ENCODE results near the gene LCE2A.
"Not testable (repeated sequence)": the region's sequence is repeated elsewhere in the genome, so short reads cannot be mapped to it uniquely, and the experiment has no call there.

LCE2A gene

DNA sequence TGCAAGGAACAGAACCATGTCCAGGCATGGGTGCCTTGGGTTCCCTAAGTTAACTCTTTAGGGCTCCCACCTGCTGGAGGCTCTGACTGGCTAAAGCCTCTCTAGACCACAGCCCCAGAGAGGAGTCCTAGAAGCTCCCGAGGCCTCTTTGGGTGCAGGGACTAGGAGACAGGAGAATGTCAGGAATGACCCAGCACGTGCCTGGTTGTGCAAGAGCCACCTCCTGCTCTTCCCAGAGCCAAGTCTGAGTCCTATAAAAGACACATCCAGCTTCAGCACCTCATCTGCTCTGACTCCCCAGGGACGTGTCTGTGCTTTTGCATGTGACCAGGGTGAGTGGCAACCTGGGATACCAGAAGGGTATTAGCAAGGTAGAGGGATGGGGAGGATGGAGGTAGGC lies 35.0 kb upstream of the LCE2A start, which contains the start of gene LCE2D:
LCE2D (plus strand) TSS at position 283 of the 400 bp plus-strand sequence. CDS start 726 bp downstream, outside the sequence.
- H3K27ac ChIP-seq: no peak within 1 kb of the TSS
- H3K4me1 ChIP-seq (ENCODE audit: control insufficient read depth in 1 of 2, insufficient read depth in 1 of 2, low read depth in 1 of 2, low read length in 1 of 2): no peaks in the 10 kb centered on the region
- no peak for TF ChIP-seq CTCF (IDR thresholded peaks at IDR 0.05)
- no peaks in the 10 kb centered on the region for H3K36me3 ChIP-seq
- H3K27me3 ChIP-seq: no peaks in the 10 kb centered on the region
- H3K4me3 ChIP-seq (ENCODE audit: low read depth in 1 of 2, low read length in 1 of 2): no peak within 1 kb of the TSS
- no peaks in the 10 kb centered on the region for H3K9me3 ChIP-seq

DNA sequence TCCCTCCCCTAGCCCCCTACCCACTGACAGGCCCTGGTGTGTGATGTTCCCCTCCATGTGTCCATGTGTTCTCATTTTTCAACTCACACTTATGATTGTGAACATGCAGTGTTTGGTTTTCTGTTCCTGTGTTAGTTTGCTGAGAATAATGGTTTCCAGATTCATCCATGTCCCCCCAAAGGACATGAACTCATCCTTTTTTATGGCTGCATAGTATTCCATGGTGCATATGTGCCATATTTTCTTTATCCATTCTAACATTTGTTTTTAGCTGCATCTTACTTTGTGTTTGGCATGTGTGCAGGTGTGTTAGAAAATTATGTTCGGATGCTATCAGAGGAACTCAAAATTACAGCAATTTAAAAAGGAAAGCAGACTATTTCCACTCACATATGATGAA lies 32.0 kb upstream of the LCE2A start:
- not testable (repeated sequence) for H3K27me3 ChIP-seq; H3K4me1 ChIP-seq (ENCODE audit: control insufficient read depth in 1 of 2, insufficient read depth in 1 of 2, low read depth in 1 of 2, low read length in 1 of 2); H3K36me3 ChIP-seq; H3K27ac ChIP-seq; H3K9me3 ChIP-seq; H3K4me3 ChIP-seq (ENCODE audit: low read depth in 1 of 2, low read length in 1 of 2)

DNA sequence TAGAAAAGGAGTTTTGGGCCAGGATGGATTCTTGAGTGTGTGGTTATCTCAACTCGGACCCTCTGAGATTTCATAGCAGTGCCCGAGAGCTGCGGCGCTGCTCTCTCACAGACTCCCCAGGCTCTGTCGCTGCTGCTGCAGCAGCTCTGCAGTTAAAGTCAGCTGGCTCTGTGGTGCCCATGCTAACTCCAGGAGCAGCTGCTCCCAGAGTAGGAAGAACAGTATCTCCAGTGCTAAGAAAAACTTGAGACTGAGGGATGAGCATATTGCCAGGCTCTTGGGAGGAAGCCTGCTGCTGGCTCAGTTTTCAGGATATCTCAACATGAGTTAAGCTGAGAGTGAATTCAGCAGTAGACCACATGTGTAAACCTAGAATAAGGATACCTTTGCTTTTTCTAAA lies 30.5 kb upstream of the LCE2A start:
- no peak overlapping the region for H3K4me3 ChIP-seq (ENCODE audit: low read depth in 1 of 2, low read length in 1 of 2)
- no peak overlapping the region for H3K27ac ChIP-seq
- no peaks in the 10 kb centered on the region for H3K4me1 ChIP-seq (ENCODE audit: control insufficient read depth in 1 of 2, insufficient read depth in 1 of 2, low read depth in 1 of 2, low read length in 1 of 2)
- no peaks in the 10 kb centered on the region for H3K9me3 ChIP-seq
- no peak for TF ChIP-seq CTCF (IDR thresholded peaks at IDR 0.05)
- H3K36me3 ChIP-seq: no peaks in the 10 kb centered on the region
- peaks cover 6% of the 10 kb centered on the region for H3K27me3 ChIP-seq

DNA sequence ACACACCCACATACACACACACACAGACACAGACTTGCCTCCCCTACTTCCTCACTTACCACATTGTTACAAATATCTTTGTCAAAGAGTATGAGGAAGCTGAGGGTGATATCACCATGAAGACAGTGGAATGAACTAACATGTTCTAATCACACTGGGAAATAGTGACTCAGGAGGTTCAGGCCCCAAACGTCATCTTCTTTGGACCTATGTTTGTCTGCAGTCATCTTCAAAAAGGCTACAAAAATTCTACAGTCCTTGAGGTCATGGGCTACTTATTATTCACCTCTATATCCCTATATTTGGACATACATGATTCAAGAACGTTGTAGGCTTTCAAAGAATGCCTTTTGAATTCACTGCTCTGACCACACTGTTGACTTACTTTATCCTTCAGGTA lies 25.1 kb upstream of the LCE2A start:
- no peak overlapping the region for H3K4me3 ChIP-seq (ENCODE audit: low read depth in 1 of 2, low read length in 1 of 2)
- no peaks in the 10 kb centered on the region for H3K36me3 ChIP-seq
- TF ChIP-seq CTCF (IDR thresholded peaks at IDR 0.05): no peak
- H3K4me1 ChIP-seq (ENCODE audit: control insufficient read depth in 1 of 2, insufficient read depth in 1 of 2, low read depth in 1 of 2, low read length in 1 of 2): no peaks in the 10 kb centered on the region
- no peaks in the 10 kb centered on the region for H3K9me3 ChIP-seq
- H3K27ac ChIP-seq: no peak overlapping the region
- H3K27me3 ChIP-seq: peaks cover 15% of the 10 kb centered on the region

- not testable (repeated sequence) for H3K9me3 ChIP-seq; H3K4me3 ChIP-seq (ENCODE audit: low read depth in 1 of 2, low read length in 1 of 2); H3K4me1 ChIP-seq (ENCODE audit: control insufficient read depth in 1 of 2, insufficient read depth in 1 of 2, low read depth in 1 of 2, low read length in 1 of 2); H3K27ac ChIP-seq; H3K36me3 ChIP-seq
- H3K27me3 ChIP-seq: peaks cover 17% of the 10 kb centered on the region
These were observed 23.2 kb upstream of the LCE2A start, which contains the start of gene LCE2C for GRCh38 chr1:152674983-152675382. Gene LCE2C, plus strand, starts transcription at chr1:152675279. Its CDS starts 737 bp downstream, at chr1:152676016.

GRCh38 chr1:152679459-152679858 lies 18.7 kb upstream of the LCE2A start:
- no peak for TF ChIP-seq CTCF (IDR thresholded peaks at IDR 0.05)
- no peaks in the 10 kb centered on the region for H3K36me3 ChIP-seq
- H3K4me3 ChIP-seq (ENCODE audit: low read depth in 1 of 2, low read length in 1 of 2): no peak overlapping the region
- H3K27me3 ChIP-seq: peaks cover 33% of the 10 kb centered on the region
- no peak overlapping the region for H3K27ac ChIP-seq
- no peaks in the 10 kb centered on the region for H3K9me3 ChIP-seq
- H3K4me1 ChIP-seq (ENCODE audit: control insufficient read depth in 1 of 2, insufficient read depth in 1 of 2, low read depth in 1 of 2, low read length in 1 of 2): no peaks in the 10 kb centered on the region

DNA sequence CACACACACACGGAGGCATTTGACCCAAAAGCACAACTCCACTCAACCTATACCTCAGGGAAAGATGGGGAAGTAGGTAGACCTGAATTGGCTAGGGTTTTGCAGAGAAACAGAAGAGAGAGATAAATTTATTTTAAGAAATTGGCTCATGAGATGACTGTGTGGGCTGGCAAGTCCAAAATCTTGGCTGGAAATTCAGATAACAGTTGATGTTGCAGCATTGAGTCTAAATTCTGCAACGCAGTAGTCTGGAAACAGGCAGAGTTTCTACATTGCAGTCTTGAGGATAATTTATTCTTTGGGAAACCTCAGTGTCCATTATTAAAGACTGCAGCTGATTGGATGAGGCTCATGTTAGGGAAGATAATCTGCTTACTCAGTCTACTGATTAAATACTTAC lies 16.5 kb upstream of the LCE2A start:
- H3K27me3 ChIP-seq: peaks cover 32% of the 10 kb centered on the region
- H3K27ac ChIP-seq: no peak overlapping the region
- no peaks in the 10 kb centered on the region for H3K4me1 ChIP-seq (ENCODE audit: control insufficient read depth in 1 of 2, insufficient read depth in 1 of 2, low read depth in 1 of 2, low read length in 1 of 2)
- H3K36me3 ChIP-seq: no peaks in the 10 kb centered on the region
- H3K9me3 ChIP-seq: no peaks in the 10 kb centered on the region
- no peak overlapping the region for H3K4me3 ChIP-seq (ENCODE audit: low read depth in 1 of 2, low read length in 1 of 2)
- no peak for TF ChIP-seq CTCF (IDR thresholded peaks at IDR 0.05)

All from neutrophil (primary cell).